Measurements from ENCODE around the gene COL1A1. TPM values are rescaled to one million over a fixed set of nuclear protein-coding genes. Genes with fewer than 3 reads are reported as not detected.

Gene COL1A1
- total RNA-seq, 1 donor from 2014 or later, result 28.2 TPM

DNA sequence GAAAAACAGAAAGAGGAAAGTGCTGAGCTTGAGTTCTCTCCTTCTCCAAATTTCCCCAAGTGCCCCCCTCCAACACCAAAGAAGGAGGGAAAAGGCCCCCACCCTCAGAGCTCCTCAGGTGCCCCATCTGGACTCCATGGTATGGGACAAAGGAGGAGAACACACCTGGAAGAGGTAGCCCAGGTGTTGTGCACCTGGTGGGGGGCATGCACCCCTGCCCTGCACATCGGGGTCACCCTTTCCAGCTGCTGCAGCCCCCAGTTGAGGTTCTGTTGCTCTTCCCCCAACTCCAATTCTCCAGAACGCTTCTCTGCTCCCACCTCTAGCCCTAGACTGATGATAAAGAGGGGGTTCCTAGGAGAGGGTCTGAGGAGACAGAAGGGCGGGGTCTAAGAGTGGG is 3.0 kb upstream of the COL1A1 start:
- ATAC-seq (no peak), DNase-seq (ENCODE audit: missing footprints) (no peak)
- intact Hi-C loops (cut with DNase I), result no loop called here

DNA sequence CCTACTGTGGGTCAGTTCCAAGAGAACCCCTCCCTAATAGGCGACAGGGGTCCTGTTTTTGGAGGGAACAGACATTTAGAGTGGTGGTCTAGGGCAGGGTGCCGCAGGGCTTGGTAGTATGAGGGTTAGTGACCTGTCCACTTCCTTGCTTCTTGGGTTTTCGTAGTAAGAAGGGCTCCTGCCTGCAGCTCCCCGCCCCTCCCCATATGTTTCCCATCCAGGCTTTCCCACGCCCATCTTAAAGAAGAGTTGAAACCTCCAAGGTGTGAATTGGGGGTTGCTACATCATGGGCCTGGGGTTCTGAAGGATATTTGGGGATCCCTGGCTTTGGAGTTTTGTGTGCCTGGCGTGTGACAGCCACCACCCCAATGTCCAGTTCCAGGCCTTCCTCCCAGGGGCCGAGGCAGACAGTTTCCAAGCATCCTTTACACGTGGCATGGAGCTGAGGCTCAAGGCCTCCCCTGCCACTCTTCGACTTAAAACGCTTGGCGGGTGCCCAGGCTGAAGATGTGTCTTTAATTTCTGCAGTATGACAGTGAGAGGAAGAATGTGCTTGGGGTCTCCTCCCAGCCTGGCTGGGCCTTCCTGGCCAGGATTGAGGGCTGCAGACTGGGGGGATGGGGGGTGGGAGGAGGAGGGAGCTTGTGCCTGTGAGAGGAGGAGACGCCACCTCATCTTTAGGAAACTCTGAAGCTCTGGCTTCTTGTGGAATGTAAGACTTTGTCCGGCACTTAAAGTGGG is 2.3 kb upstream of the COL1A1 start:
- intact Hi-C loops (cut with DNase I), result no loop called here
- no peak for DNase-seq (ENCODE audit: missing footprints)

DNA sequence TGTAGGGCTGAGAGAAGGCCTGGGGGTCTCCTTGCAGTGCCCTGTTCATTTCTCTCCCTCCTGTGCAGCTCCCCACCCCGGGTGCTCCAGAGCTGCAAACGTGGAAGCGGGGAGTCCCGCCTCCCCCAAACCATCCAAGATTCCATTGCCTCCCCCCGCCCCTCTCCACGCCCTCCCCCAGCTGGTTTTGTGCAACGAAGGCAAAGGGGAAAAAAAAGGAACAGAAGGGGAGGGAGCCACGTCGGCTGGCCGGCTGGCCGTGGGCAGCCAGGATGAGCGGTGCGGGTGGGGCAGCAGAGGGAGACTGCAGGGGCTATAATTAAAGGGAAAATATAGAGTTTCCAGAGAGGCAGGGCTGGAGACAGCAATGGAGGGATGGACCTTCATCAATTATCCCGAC is 1.7 kb upstream of the COL1A1 start:
- intact Hi-C loops (cut with DNase I), result no loop called here

More for the DNA sequence above, 2.3 kb upstream of the COL1A1 start:
- ATAC-seq, result no peak

DNA sequence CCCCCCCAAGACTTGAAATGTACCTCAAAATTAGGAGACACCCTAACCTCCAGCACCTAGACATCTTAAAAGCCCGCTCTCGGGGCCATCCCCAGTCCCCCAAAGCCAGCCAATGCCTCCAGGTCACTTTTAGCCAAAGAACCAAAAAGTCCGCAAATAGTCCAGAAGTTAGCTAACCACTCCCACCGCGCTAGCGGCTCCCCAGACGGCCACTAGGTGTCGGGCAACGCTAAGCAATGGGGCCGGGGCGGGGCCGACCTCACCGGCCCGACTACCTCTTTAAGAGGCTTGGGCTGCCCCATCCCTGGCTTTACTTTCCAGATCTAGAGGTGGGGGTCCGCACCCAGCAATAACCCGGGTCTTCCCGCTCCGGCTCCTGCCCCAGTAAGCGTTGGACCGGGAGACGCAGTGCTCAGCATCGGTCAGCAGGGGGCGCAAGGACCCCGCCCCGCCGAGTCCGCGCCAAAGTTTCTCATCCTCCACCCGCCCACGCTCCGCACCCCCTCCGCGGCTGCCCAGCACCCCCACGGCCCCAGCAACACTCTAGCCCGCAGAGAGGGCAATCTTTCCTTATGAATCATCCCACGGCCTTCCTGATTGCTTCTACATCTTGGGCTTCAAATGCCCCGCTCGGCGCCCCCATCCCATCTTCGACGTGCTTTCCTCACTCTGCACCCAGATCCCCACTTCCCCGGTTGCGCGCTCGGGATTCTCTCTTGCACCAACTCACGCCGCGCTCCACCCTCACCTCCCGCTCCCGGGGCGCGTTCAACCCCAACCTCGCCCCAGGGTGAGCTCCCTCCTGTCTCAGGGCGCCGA is 765 bp downstream of the COL1A1 start:
- ATAC-seq, result peak; percentile 82
- intact Hi-C loops (cut with DNase I), result loop anchor here (1.0 kb wide), 3 partner anchors 73 to 105 kb away; partner anchors contain the start of gene PDK2
- DNase-seq (ENCODE audit: missing footprints), result peak; percentile 94

More for the DNA sequence above, 1.7 kb upstream of the COL1A1 start:
- ATAC-seq, result no peak
- DNase-seq (ENCODE audit: missing footprints), result peak; percentile 62

DNA sequence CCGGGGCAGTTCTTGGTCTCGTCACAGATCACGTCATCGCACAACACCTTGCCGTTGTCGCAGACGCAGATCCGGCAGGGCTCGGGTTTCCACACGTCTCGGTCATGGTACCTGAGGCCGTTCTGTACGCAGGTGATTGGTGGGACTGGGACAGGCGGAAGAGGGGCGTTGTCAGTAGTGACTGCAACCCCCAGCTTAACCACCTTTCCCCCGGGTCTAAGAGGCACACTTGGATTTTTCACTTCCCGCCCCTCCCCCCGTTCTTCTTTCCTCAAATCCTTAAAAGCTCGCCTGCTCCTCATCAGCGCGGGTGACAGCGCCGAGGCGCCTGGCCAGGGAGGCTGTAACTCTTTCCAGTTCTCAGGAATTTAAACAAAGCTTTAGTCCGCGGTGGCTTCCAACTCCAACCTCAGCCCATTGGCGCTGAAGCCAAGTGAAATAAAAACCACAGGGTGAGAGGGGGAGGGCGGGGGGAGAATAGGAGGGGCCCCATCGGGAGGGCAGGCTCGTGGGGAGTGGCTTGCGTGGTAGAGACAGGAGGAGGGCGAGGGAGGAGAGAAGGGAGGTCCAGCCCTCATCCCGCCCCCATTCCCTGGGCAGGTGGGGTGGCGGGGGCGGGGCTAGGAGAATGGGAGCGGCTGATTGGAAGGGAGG is 1.5 kb downstream of the COL1A1 start:
- ATAC-seq (peak; percentile 94), DNase-seq (ENCODE audit: missing footprints) (peak; percentile 93)
- intact Hi-C loops (cut with DNase I), result loop anchor here (1.0 kb wide), 3 partner anchors 73 to 105 kb away; partner anchors contain the start of gene PDK2

DNA sequence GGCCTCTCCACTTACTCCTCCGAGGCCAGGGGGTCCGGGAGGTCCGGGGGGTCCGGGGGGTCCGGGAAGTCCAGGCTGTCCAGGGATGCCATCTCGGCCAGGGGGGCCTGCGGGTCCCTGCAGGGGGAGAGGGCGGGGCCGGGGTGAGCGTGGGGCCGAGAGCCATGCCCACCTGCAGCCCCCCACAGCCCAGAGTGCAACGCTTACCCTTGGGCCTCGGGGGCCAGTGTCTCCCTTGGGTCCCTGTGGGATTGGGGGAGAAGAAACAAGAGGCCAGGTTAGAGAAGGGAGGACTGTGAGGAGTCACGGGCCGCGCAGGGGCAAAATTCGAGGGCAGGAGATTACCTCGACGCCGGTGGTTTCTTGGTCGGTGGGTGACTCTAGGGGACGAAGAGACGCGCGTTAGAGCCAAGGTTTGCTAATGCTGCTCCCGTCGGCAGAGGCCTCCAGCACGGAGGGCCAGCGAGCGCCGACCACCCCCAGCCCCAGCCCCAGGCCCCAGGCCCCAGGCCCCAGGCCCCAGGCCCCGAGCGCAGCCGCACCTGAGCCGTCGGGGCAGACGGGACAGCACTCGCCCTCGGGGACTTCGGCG is 2.1 kb downstream of the COL1A1 start:
- intact Hi-C loops (cut with DNase I), result no loop called here
- ATAC-seq (no peak), DNase-seq (ENCODE audit: missing footprints) (peak; percentile 45)

DNA sequence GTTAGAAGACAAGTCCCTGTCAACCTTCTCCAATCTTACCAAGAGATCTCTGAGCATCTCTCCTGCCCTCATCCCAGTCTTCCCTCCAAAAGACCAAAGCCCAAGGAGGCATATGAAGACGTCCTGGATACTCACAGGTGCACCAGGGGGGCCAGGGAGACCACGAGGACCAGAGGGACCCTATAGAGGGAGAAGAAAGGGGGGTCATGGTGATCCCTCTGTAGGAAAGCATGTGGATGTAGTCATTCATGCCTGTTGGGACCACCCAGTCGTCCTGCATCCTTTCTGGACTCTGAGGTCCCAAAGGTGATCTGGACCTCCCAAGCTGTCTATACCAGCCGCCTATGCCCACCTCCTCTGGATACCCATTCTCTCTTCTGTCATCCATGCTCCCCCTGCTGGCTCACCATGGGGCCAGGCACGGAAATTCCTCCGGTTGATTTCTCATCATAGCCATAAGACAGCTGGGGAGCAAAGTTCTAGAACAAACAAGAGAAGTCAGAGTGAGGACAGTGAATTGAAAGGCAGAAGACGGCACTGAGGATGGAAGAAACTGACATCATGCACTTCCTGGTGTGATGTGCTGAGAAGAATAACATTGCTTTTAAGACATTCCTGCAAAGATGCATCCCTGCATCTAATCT is 3.3 kb downstream of the COL1A1 start:
- ATAC-seq (no peak), DNase-seq (ENCODE audit: missing footprints) (peak; percentile 70)
- intact Hi-C loops (cut with DNase I), result loop anchor here (1.0 kb wide), 1 partner anchor 29 kb away; no protein-coding TSS in a partner anchor

DNA sequence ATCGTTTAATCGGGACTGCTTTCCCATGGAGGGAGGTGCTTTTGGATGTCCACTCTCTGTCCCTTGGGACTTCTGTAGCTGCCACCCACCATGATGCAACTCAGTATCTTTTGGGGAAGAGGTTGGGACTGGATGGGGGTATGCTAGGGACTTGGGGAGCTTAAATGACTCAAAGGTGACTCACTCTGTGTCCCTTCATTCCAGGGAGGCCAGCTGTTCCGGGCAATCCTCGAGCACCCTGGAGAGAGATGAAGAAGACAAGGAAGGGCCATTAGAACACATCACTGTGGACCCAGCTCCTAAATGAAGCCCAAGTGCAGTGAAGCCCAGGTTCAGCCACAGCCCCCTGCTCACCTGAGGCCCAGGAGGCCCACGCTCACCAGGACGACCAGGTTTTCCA is 4.6 kb downstream of the COL1A1 start:
- no peak for ATAC-seq
- intact Hi-C loops (cut with DNase I), result no loop called here
- DNase-seq (ENCODE audit: missing footprints), result peak; percentile 22

DNA sequence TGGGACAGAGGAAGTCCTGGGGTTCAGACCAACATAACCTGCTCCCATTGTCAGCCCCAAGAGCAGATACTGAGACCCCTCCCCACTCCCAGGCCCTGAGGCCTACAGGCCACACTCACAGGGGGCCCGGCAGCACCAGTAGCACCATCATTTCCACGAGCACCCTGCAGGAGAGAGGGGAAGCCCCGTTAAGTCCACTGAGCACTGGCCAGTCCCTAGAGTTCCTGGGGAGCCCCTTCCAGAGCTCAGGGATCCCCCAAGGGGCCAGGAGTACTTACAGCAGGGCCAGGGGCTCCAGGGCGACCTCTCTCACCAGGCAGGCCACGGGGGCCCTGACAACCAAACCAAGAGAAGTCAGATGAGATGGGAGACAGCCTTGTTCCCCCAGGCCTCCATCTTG is 5.4 kb downstream of the COL1A1 start:
- DNase-seq (ENCODE audit: missing footprints) (peak; percentile 43), ATAC-seq (no peak)
- intact Hi-C loops (cut with DNase I), result no loop called here

DNA sequence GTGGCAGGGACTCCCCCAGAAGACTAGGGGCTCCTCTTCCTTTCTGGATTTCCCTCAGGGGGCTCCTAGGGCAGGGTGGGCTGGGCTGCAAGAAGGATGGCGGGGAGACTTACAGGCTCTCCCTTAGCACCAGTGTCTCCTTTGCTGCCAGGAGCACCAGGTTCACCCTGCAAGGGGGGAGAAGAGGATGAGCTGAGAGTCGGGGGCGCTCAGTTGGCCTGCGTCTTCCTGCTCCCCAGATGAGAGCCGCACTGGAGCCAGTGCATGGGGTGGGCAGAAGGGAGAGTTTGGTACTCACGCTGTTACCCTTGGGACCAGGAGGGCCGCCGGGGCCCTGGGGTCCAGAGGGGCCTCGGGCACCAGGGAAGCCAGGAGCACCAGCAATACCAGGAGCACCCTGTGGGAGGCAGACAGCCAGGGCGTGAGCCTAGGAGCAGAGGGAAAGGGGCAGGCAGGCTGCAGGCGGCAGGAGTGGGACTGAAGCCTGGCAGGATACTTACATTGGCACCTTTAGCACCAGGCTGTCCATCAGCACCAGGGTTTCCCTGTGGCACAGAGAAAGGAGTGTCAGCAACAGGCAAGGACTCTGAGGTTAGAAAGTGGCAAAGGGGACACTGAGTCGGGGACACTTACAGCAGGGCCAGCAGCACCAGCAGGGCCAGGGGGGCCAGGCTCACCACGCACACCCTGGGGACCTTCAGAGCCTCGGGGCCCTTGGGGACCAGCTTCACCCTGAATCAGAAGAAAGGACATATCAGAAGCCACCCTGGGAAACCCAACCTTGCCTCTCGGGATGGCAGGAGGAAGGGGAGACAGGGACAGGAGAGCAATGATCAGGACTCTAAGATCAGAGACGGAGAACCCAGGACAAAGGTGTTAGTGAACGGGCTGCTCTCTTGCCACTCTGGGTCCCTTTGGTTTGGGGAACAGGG is 6.2 kb downstream of the COL1A1 start:
- no peak for ATAC-seq
- DNase-seq (ENCODE audit: missing footprints), result peak; percentile 60

DNA sequence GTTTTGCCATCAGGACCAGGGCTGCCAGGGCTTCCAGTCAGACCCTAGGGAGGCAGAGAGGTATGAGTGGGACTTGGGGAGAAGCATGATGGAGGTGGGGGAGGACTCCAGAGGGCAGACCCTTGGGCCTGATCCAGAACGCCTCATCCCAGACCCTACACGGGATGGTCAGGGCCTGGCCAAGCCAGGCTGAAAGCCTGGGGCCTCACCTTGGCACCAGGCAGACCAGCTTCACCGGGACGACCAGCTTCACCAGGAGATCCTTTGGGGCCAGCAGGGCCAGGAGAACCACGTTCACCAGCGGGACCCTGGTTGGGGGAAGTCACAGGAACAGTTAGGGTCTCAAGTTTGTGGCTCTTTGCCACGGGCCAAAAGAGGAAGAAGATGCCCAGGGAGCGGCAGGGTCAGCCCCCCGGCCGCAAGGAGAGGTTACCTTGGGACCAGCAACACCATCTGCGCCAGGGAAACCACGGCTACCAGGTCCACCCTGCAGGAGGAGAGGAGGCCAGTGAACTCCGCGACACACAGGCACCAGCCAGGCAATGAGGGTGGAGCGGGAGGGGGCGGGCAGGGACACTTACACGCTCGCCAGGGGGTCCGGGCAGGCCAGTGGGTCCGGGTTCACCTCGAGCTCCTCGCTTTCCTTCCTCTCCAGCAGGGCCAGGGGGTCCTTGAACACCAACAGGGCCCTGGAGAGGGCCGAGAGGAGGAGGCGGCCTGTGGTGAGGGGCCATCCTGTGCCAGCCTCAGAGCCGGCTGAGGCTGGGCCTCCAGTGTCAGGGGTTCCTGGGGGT is 7.1 kb downstream of the COL1A1 start:
- ATAC-seq (no peak), DNase-seq (ENCODE audit: missing footprints) (peak; percentile 63)
- intact Hi-C loops (cut with DNase I), result no loop called here

More for the DNA sequence above, 6.2 kb downstream of the COL1A1 start:
- intact Hi-C loops (cut with DNase I), result no loop called here

DNA sequence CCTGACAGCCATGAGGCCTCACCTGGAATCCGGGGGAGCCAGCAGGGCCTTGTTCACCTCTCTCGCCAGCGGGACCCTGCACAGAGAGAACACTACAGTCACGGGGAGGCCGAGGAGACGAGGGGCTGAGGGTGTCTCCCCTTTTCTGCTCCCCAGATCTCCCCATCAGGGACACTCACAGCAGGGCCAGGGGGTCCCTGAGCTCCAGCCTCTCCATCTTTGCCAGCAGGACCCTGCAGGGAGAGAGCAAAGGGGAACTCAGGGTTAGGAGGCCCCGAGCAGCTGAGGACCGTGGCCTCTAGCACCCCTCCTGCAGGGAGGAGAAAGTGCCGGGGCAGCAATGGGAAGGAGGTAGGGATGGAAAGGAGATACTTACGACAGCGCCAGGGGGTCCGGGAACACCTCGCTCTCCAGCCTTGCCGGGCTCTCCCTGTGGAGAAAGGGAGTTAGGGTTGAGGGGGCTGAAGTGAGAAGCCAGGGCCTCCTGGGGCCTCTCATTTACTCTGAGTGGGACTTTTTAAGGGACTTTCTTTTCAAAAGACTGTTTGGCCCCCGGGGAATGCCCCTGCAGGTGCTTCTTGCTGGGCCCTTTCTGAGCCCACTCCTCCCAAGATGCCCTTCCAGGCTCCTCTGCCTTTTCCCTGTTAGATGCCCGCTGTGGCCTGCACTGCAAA is 8.7 kb downstream of the COL1A1 start:
- DNase-seq (ENCODE audit: missing footprints), result no peak
- ATAC-seq, result no peak
- intact Hi-C loops (cut with DNase I), result no loop called here

DNA sequence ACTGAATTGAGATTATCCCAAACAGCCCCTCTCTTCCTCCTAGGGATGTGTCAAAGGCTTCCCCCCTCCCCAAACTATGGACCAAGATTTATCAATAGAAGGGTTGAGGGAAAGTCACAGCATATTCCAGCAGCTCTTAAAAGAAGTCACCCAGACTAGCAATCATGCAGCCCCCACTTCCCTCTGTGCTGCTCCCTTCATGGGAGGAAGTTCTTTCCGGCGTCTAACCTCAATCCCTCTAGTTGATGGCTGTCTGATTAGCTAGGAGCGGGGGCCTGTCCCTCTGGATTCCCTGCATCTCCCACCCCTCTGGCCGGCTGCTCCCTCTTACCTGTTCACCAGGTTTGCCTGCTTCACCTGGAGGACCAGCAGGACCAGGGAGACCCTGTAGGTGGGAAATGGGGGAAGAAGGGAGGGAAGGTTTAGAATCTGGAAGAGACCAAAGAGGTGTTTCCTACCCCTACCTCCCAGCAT is 9.2 kb downstream of the COL1A1 start:
- ATAC-seq, result no peak
- intact Hi-C loops (cut with DNase I), result no loop called here
- no peak for DNase-seq (ENCODE audit: missing footprints)

DNA sequence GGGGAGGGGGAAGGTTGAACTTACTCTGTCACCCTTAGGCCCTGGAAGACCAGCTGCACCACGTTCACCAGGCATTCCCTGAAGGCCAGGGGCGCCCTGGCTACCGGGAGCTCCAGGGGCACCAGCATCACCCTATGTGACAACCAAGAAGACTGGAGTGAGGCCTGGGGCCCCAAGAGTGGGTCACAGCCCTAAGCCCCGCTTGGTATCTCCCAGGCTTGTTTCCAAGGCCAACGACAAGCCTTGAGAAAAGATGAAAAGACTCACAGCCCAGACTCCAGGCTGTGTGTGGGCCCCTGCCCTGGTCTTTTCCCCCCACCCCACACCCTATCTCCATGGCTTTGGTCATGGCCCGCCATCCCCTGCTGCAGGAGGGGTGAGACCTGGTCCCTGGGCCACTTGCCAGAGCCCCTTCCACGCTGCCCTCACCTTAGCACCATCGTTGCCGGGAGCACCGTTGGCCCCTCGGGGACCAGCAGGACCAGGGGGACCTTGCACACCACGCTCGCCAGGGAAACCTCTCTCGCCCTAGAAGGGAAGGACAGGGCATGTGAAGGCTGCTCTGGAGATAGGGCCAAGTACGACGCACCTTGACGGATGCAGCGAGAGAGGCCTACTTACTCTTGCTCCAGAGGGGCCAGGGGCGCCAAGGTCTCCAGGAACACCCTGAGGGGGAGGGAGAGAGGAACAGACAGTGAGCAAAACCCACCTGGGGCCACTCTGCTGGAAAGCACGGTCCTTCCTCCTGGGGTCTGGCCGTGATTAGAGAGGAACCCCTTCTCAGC is 9.9 kb downstream of the COL1A1 start:
- DNase-seq (ENCODE audit: missing footprints) (no peak), ATAC-seq (no peak)
- intact Hi-C loops (cut with DNase I), result no loop called here

DNA sequence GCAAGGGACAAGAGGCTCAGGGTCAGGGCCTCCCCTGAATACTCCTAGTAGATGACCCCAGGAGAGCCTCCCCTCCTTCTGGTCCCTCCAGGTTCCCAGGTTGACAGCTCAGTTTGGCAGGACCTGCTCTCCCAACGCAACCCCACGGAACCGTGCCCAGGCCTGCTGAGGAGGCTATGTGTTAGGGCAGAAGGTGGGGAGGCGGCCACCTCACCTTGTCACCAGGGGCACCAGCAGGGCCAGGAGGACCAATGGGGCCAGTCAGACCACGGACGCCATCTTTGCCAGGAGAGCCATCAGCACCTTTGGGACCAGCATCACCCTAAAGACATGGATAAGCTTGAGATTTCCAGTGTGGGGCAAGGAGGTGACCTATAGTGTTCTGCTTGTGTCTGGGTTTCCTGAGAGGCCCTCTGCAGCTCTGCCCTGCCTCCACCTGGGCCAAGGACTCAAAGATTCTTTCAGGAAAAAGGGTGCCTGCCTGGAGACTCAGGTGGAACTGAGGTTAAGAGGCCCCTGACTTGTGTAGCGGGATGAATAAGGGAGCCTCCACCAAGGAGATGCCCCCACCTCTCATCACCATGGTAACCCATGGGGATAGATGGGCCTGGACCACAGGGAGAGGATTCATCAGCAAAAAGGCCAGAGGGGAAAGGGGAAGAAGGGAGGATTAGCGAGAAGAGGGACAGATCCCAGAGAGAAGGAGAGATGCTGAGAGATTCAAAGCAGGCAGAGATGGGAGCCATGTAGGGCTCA is 10.7 kb downstream of the COL1A1 start:
- DNase-seq (ENCODE audit: missing footprints), result no peak
- ATAC-seq, result no peak

More for the DNA sequence above, 10.7 kb downstream of the COL1A1 start:
- intact Hi-C loops (cut with DNase I), result no loop called here

Measured in Right ventricle myocardium inferior (tissue), 1 donor.